ENCODE results near the gene OR6S1. TPM values are rescaled to one million over a fixed set of nuclear protein-coding genes. Genes with fewer than 3 reads are reported as not detected.

The OR6S1 gene
- total and polyA plus RNA-seq, 9 donors, result not detected

DNA sequence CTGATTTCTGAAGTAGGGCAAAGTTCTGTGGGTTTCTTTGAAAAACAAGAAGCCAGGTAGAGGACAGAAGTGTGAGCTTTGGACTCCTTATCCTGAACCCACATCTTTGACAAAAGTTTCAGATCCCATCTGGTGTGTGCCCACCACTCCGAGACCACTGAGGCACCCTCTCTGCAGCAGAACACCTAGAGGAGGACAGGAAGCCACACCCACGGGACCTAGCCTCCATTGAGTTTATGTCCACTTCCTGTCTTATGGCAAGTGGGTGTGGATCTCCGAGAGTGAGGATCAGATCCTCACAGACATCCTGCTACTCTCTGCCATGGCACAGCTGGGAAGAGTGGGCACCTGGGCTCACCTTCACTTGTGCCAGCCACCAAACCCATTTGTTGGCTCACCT lies 16.8 kb upstream of the OR6S1 start:
- Histone ChIP-seq H3K4me3 (no peak overlapping the region), H3K9me3 (no peaks in the 10 kb centered on the region), H3K4me1 (ENCODE audit: insufficient read depth) (peaks cover 2% of the 10 kb centered on the region), H3K27me3 (no peaks in the 10 kb centered on the region), H3K36me3 (no peaks in the 10 kb centered on the region), H3K27ac (no peak overlapping the region)
- TF ChIP-seq POLR2A (IDR thresholded peaks at IDR 0.05) (no peak), EP300 (IDR thresholded peaks at IDR 0.05) (no peak)
- TF ChIP-seq, protein P1, sequence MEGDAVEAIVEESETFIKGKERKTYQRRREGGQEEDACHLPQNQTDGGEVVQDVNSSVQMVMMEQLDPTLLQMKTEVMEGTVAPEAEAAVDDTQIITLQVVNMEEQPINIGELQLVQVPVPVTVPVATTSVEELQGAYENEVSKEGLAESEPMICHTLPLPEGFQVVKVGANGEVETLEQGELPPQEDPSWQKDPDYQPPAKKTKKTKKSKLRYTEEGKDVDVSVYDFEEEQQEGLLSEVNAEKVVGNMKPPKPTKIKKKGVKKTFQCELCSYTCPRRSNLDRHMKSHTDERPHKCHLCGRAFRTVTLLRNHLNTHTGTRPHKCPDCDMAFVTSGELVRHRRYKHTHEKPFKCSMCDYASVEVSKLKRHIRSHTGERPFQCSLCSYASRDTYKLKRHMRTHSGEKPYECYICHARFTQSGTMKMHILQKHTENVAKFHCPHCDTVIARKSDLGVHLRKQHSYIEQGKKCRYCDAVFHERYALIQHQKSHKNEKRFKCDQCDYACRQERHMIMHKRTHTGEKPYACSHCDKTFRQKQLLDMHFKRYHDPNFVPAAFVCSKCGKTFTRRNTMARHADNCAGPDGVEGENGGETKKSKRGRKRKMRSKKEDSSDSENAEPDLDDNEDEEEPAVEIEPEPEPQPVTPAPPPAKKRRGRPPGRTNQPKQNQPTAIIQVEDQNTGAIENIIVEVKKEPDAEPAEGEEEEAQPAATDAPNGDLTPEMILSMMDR (IDR thresholded peaks at IDR 0.05), result no peak
- DNase-seq, result no peak
- WGBS, 3 donors, result 79 to 82% (median 79%) methylated on average over 3 of the region's 3 CpGs
- intact Hi-C loops (cut with DNase I), result no loop called here

DNA sequence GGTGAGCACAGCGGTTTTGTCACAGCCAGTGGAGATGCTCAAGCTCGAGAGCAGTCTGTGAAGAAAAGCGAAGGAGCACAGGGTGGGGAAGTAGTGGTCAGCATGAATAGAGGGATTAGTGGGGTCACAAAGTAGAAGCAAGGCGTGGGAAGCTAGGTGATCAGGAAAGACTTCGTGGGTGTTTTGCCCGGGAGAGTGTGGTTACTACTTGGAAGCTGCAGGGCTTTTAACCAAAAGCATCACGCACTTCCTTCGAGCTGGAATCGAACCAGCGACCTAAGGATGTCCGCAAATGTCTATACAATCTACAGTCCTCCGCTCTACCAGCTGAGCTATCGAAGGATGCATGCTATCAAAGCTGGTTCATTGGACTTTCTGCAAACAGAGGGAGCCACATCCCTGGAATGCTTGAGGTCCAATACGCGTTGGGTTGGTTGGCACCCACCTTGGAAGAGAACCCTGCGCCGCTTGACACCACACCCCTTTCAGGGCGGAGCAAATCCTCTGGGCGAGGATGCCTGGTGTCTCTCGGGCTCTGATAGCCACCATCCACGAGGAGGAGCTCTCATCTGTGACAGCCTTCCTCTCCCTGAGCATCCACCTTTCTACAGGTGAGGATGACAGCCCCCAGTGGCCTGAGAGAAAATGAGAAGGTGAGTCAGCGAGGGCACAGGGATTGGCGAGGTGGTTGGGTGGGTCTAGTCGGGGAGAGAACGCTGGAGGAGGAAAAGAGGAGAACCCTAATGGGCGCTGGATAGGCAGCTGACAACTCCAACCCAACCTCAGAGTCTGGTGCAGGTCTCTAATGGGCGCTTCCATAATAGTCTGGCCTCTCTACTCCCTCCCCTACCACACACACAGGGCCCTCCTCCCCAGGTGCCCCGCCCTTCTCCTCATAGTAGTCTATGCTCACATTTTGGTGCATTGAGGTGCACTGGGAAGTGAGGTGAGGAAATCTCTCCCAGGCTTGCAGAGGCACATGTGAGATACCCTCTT lies 16.0 kb upstream of the OR6S1 start:
- no peaks in the 10 kb centered on the region for H3K36me3 ChIP-seq
- intact Hi-C loops (cut with DNase I), result no loop called here
- H3K27me3 ChIP-seq, result no peaks in the 10 kb centered on the region
- H3K9me3 ChIP-seq, result no peaks in the 10 kb centered on the region
- DNase-seq, result no peak
- no peak for TF ChIP-seq EP300 (IDR thresholded peaks at IDR 0.05)
- no peak for TF ChIP-seq POLR2A (IDR thresholded peaks at IDR 0.05)
- TF ChIP-seq, protein P1 (IDR thresholded peaks at IDR 0.05), result no peak
- no peaks in the 10 kb centered on the region for H3K4me1 ChIP-seq (ENCODE audit: insufficient read depth)
- H3K4me3 ChIP-seq, result no peak overlapping the region
- 19 to 26% (median 22%) methylated on average over 28 of the region's 28 CpGs for WGBS, 3 donors
- H3K27ac ChIP-seq, result no peak overlapping the region

DNA sequence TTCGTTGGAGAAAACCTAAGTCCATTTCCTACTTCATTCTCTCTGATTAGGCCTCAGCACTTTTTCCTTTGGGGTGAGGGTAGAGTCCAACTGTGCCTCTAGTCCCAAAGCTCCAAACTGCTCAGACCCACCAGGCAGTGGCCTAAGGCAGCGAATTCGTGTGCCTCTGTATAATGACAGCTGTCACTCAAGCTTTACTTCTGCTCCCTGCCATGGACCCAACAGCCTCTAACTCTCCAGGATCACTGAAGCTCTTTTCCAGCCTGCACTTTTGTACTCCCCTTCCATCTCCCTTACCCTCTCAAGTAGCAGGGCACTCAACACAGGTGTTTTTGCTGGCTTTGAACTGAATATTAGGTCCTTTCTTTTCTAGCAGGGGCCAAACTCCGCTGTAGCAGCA lies 14.8 kb upstream of the OR6S1 start:
- Histone ChIP-seq H3K27ac (no peak overlapping the region), H3K4me3 (no peak overlapping the region), H3K9me3 (no peaks in the 10 kb centered on the region), H3K4me1 (ENCODE audit: insufficient read depth) (no peaks in the 10 kb centered on the region), H3K36me3 (no peaks in the 10 kb centered on the region), H3K27me3 (no peaks in the 10 kb centered on the region)
- no peak for DNase-seq
- no peak for TF ChIP-seq EP300 (IDR thresholded peaks at IDR 0.05)
- TF ChIP-seq, protein P1 (IDR thresholded peaks at IDR 0.05), result no peak
- no peak for TF ChIP-seq POLR2A (IDR thresholded peaks at IDR 0.05)
- WGBS, 3 donors, result 67 to 80% (median 77%) methylated on average over 4 of the region's 4 CpGs
- intact Hi-C loops (cut with DNase I), result no loop called here

DNA sequence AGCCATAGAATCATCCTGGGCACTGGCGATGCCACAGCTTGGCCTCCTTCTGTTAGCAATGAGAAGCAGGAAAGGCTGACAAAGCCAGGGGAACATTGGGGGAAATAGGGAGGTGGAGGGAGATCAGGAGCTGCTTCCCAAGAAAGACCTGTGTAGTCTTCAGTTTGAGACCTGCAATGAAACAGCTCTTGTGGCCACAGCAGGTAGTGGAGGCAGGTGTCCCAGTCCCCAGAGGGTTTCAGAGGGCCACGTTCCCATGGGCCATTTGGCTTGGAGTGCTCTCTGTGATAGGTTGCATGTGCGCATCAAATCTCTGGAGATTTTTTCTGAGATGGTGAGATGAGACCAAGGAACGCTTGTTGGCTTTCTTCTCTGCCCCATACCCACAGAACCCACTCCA lies 14.4 kb upstream of the OR6S1 start:
- no peaks in the 10 kb centered on the region for H3K9me3 ChIP-seq
- H3K27ac ChIP-seq, result no peak overlapping the region
- H3K4me1 ChIP-seq (ENCODE audit: insufficient read depth), result no peaks in the 10 kb centered on the region
- H3K36me3 ChIP-seq, result no peaks in the 10 kb centered on the region
- TF ChIP-seq EP300 (IDR thresholded peaks at IDR 0.05), result no peak
- no peak for TF ChIP-seq POLR2A (IDR thresholded peaks at IDR 0.05)
- TF ChIP-seq, protein P1 (IDR thresholded peaks at IDR 0.05), result no peak
- no peak for DNase-seq
- 79 to 88% (median 81%) methylated on average over 4 of the region's 4 CpGs for WGBS, 3 donors
- intact Hi-C loops (cut with DNase I), result no loop called here
- no peaks in the 10 kb centered on the region for H3K27me3 ChIP-seq
- H3K4me3 ChIP-seq, result no peak overlapping the region

All from ovary (tissue), 9 donors.